PC-3 (cell line): ENCODE measurements around the gene ENPP7. TPM values are rescaled to one million over a fixed set of nuclear protein-coding genes. Genes with fewer than 3 reads are reported as not detected.

Source experiments
- ATAC-seq: fragments of 200-7000 bp; cut with Tn5 transposase; 2 replicates; pipeline ENCODE4 v1.9.1; 2020; ENCODE audit warnings: mild to moderate bottlenecking, moderate library complexity
- BruUV-seq: library from RNA; stranded (reverse); fragments of 400-500 nt; replicated peaks from 2 replicates; lab custom pipeline; 2021; lab: Mats Ljungman, UMichigan
- CTCF ChIA-PET: fragments of 300-600 bp; sonication (Branson Sonifier 250); formaldehyde crosslinking; loops from one replicate; lab custom pipeline; 2022; ENCODE audit warnings: antibody characterized with exemption; lab: Charles Lee
- POLR2A ChIA-PET: fragments of 300-600 bp; sonication (Branson Sonifier 250); formaldehyde crosslinking; loops from one replicate; lab custom pipeline; 2022; ENCODE audit warnings: antibody characterized with exemption; ENCODE audit not compliant: unreplicated experiment; lab: Charles Lee
- DNase-seq: peaks from one replicate; pipeline ENCODE4 v3.0.0-alpha.2; 2015
- H2AFZ ChIP-seq: fragments of 300-600 bp; sonication (generic); 2 replicates; pipeline ENCODE4 v1.6.0; 2016; ENCODE audit warnings: antibody characterized with exemption, low read length
- H3F3A ChIP-seq: fragments of 300-600 bp; sonication (generic); one replicate; pipeline ENCODE4 v1.6.0; 2017; ENCODE audit warnings: antibody characterized with exemption, low read length, control low read depth, mild to moderate bottlenecking; ENCODE audit not compliant: unreplicated experiment
- H3K27ac ChIP-seq: fragments of 300-600 bp; sonication (generic); 2 replicates; pipeline ENCODE4 v1.5.1; 2016; ENCODE audit warnings: mild to moderate bottlenecking, low read length
- H3K27me3 ChIP-seq: fragments of 300-600 bp; sonication (generic); 2 replicates; pipeline ENCODE4 v1.6.1; 2016; ENCODE audit warnings: low read length, mixed read lengths
- H3K36me3 ChIP-seq: fragments of 300-600 bp; sonication (generic); 2 replicates; pipeline ENCODE4 v1.6.1; 2016; ENCODE audit warnings: low read depth, mixed run types, low read length, mixed read lengths
- H3K4me1 ChIP-seq: fragments of 300-600 bp; sonication (generic); 2 replicates; pipeline ENCODE4 v1.5.1; 2016; ENCODE audit warnings: low read length; ENCODE audit not compliant: insufficient read depth
- H3K4me2 ChIP-seq: fragments of 300-600 bp; sonication (generic); 2 replicates; pipeline ENCODE4 v1.6.0; 2016; ENCODE audit warnings: low read length
- H3K4me3 ChIP-seq: fragments of 300-600 bp; sonication (generic); 2 replicates; pipeline ENCODE4 v1.5.1; 2016; ENCODE audit warnings: mild to moderate bottlenecking, low read length, mixed read lengths
- H3K79me2 ChIP-seq: fragments of 300-600 bp; sonication (generic); 2 replicates; pipeline ENCODE4 v1.6.1; 2017; ENCODE audit warnings: low read length, mixed read lengths
- H3K9ac ChIP-seq: fragments of 300-600 bp; sonication (generic); 2 replicates; pipeline ENCODE4 v1.6.0; 2016; ENCODE audit warnings: mild to moderate bottlenecking, low read length
- H3K9me2 ChIP-seq: fragments of 300-600 bp; sonication (generic); replicated peaks from 2 replicates; pipeline ENCODE4 v1.6.1; 2016; ENCODE audit warnings: mixed run types, low read length, mixed read lengths
- H3K9me3 ChIP-seq: fragments of 300-600 bp; sonication (generic); 2 replicates; pipeline ENCODE4 v1.6.1; 2016; ENCODE audit warnings: low read length, mixed read lengths
- H4K20me1 ChIP-seq: fragments of 300-600 bp; sonication (generic); 2 replicates; pipeline ENCODE4 v1.6.1; 2016; ENCODE audit warnings: low read length, mixed read lengths
- EZH2 ChIP-seq: fragments of 300-600 bp; sonication (generic); IDR thresholded peaks from one replicate; pipeline ENCODE4 v1.6.1; 2017; ENCODE audit warnings: antibody characterized with exemption, mild to moderate bottlenecking, low read length; ENCODE audit not compliant: unreplicated experiment
- EZH2phosphoT487 ChIP-seq: fragments of 300-600 bp; sonication (generic); IDR thresholded peaks from 2 replicates; pipeline ENCODE4 v1.6.1; 2018; ENCODE audit warnings: mild to moderate bottlenecking, antibody characterized with exemption, low read length, borderline replicate concordance
- intact Hi-C: fragments of 100-400 bp; cut with micrococcal nuclease; formaldehyde crosslinking; loops from 2 replicates; pipeline ENCODE4 v1.9.0; 2023
- microRNA-seq: library from miRNA; unstranded; fragments of <30 nt; microRNA quantifications from one replicate; pipeline ENCODE4 v1.1.0, GENCODE V29; 2020; ENCODE audit not compliant: unreplicated experiment
- total RNA-seq: library from RNA; depleted of rRNA; stranded (reverse); fragments of >200 nt; gene quantifications from 2 replicates; pipeline ENCODE4 v1.2.3, GENCODE V29; 2014; rRNA removed
- TF ChIP-seq, protein P1 (sequence below): fragments of 300-600 bp; sonication (generic); conservative IDR thresholded peaks from 2 replicates; pipeline ENCODE4 v1.5.1; 2017; ENCODE audit warnings: antibody characterized with exemption, low read depth, mild to moderate bottlenecking, low read length

ENPP7 gene
- total RNA-seq, 1 experiment from 2014 or later, result not detected

DNA sequence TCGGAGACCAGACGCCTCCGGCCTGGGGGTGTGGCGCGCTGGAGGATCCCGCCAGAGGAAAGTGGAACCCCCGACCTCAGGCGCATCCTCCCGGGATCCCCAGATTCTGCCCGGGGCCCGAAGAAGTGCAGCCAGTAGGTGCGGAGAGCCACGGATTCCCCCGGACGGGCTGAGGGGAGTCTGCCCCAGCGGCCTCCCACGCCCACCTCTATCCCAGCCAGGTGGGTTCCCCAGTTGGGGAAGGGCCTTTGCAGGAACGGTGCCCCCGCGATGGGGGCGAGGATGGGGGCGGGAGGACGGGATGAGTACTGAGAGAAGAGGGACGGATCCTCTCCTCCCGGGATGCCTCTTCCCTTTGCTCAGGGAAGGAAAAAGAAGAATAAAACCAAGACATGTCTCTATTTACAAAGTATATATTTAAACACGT, 61.0 kb downstream of the ENPP7 start:
- BruUV-seq, result no TSS peak
- Histone ChIP-seq H3K4me1 (peaks cover 14% of the 10 kb centered on the region), H3K9me2 (no peaks in the 10 kb centered on the region), H3K27ac (no peak overlapping the region), H3K4me3 (no peak overlapping the region), H3K4me2 (no peak overlapping the region), H3K79me2 (peaks cover 22% of the 10 kb centered on the region), H3K9me3 (no peaks in the 10 kb centered on the region), H3K9ac (no peak overlapping the region), H3K36me3 (0 out of 2 replicates have a peak, but pooled peaks cover 6% of the 10 kb centered on the region), H3F3A (peaks cover 3% of the 10 kb centered on the region), H2AFZ (no peak overlapping the region), H4K20me1 (peaks cover 3% of the 10 kb centered on the region; the same call in 1 of the 2 replicates), H3K27me3 (peaks cover 9% of the 10 kb centered on the region; the same call in 1 of the 2 replicates)
- TF ChIP-seq, protein P1, sequence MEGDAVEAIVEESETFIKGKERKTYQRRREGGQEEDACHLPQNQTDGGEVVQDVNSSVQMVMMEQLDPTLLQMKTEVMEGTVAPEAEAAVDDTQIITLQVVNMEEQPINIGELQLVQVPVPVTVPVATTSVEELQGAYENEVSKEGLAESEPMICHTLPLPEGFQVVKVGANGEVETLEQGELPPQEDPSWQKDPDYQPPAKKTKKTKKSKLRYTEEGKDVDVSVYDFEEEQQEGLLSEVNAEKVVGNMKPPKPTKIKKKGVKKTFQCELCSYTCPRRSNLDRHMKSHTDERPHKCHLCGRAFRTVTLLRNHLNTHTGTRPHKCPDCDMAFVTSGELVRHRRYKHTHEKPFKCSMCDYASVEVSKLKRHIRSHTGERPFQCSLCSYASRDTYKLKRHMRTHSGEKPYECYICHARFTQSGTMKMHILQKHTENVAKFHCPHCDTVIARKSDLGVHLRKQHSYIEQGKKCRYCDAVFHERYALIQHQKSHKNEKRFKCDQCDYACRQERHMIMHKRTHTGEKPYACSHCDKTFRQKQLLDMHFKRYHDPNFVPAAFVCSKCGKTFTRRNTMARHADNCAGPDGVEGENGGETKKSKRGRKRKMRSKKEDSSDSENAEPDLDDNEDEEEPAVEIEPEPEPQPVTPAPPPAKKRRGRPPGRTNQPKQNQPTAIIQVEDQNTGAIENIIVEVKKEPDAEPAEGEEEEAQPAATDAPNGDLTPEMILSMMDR, result no peak
- no peak for TF ChIP-seq EZH2
- no peak for TF ChIP-seq EZH2phosphoT487
- DNase-seq (no peak), ATAC-seq (no peak)
- POLR2A ChIA-PET, result no interaction called here
- intact Hi-C loops, result loop anchor here (5.0 kb wide), 1 partner anchor 126 kb away; no protein-coding TSS in a partner anchor
- CTCF ChIA-PET, result no interaction called here

Small RNA genes within 50 kb of the gene (microRNA-seq; reads per million reads assigned to microRNA genes)
- gene MIR4739, result not detected

Other genes starting within 250 kb of the ENPP7 start
- gene RBFOX3, start 119.9 kb upstream of the ENPP7 start, total RNA-seq, result not detected in 2 replicates
- 39.2 and 43.9 TPM in 2 replicates for gene CBX2, start 47.2 kb downstream of the ENPP7 start, total RNA-seq
- 11.3 and 12.8 TPM in 2 replicates for gene CBX8, start 66.1 kb downstream of the ENPP7 start, total RNA-seq
- 53.5 and 75.4 TPM in 2 replicates for gene CBX4, start 108.5 kb downstream of the ENPP7 start, total RNA-seq